ENCODE measurements around the gene ELOVL5.

The ELOVL5 gene

DNA sequence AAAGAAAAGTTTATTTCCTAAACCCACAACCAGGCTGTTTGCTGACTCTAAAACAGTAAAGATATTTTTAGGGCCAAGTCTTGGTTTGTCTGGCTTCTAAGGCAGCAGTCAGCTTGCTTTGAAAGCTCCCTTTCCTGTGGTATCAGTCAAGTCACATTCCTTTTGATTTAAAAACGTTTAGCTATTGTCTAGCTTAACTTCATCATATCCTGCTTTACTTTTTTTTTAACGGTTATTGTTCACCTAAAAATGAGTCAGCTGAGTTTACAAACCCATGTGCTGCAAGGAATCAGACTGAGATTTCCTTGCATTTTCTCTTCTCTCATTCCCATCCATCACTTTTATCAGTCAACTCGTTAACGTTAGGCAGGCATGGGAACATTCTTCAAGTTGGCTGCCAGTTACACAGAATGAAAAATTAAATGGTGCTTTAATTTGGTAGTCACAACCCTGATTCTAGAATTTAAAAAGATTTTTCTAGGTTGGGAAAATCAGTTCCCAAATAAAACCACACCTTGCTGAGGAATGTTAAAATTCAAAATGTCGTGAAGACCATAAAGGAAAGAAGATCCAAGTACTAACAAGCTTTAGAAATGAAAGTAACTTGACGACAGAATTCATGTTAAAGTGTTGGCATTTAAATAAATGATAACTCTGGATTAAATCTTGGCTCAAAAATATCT lies 45.9 kb downstream of the ELOVL5 start:
- DNase-seq, result no peak

DNA sequence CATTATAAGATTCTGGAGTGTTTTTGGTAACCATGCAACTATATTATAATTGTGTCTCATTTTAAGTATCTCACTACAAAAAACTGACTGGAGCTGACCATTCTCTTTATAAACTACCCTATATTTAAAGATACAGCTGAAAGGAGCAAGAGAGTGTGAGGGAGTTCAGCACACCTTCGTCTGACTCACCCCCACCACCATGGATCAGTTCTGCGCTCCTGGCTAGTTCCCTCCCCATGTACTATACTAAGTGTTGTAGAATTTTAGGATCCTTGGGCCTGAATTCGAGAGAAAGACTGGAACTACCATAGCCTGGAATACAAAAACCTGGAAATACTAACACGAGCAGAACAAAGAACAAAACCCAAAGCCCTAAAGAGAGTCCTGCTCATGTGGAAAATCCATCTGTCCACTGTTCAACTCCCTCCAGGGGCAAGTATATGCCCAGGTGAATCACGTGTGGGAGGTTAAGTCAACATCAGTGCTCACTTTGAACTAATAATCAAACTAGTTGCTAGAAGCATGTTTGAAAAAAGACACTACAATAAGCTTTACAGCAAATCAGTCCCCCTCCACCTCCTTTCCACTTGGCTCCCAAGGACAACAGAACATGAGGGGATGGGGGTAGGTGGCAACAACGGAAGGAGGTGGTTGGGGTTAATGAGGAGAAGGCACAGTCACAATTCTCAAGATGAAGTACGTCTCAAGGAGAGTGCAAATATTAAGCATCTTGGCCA lies 46.8 kb downstream of the ELOVL5 start:
- no peak for DNase-seq

DNA sequence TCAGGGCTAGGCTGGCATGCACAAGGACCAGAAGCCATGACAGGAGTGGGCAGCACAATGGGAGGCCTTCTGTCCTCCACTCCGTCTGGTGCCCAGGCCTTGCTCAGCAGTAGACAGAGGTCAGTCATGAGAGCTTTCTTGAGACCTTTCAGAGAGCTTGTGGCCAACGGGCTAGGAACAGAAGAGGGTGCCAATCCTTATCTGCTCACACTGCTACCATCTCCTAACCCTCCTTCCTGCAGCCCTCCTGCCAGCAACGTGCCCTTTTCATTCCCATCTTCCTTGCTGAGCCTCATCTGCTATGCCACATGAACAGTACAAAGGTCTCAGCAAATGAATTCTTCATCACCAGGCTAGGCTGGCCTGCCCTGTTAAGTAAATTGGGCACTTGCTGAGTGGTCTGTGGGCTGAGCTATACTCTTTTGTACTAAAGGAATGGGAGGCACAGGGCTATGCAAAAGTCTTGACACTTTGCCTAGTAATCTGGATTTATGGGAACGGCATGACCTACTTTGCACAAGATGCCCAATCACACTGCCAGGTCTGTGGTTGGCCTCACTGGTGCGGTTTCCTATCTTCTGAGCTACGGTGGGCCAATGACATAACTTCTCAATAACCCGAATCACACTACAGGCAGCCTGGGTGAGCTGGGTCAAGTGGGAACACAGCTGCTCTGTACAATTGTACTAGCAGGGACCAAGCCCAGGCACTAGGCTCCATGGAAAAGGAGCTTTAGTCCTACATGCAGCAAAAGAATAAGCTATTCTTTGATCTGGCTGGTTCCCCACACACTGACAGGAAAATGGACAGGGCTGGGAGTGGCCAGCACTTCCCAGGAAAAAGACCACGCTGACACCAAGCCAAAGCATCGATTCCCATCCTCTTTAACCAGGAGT lies 47.8 kb downstream of the ELOVL5 start:
- DNase-seq, result no peak

DNA sequence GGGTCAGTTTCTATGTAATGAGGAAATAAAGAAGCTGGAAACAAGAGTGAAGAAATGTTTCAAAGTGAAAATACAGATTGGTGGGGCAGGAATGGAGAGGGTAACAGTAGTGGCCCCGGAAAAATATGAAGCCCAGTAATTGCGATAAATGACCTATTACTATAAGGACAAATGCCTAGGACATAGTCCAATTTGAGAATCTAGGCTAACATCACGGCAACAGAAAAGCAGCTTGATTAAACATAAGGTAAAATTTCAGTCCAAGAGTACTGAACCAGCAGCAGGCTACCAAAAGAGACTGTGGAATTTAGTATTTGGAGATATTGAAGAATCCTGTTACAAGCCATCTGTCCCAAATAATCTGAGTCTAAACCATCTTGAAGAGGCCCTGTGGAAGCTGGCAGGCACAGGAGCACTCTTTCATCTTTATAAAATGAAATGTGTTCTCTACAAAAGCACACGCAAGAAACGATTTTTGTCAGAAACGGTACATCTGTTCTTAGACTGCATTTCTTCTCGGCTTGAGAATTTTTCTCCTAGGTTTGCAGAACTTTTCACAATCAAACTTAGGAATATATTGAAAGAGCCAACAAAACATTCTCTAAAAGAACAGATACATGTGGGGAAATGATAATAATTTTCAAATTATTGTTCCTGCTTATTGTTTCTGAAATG lies 49.3 kb downstream of the ELOVL5 start:
- no peak for DNase-seq

DNA sequence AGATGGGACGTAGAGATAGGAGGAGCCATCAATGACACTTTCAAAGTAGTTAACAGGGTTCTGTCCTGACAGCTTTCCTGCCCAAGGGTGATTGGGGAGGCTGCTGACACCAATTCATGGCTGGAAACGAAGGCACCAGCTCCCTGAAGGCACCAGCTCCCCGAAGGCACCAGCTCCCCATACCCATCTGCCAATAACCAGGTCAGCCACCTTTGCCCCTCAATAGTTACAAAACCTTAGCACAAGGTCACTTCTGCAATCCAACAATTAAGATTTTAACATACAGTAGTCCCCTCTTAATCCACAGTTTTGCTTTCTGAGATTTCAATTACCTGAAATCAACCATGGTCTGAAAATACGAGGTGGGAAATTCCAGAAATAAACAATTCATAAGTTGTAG lies 51.7 kb downstream of the ELOVL5 start:
- DNase-seq, result no peak

DNA sequence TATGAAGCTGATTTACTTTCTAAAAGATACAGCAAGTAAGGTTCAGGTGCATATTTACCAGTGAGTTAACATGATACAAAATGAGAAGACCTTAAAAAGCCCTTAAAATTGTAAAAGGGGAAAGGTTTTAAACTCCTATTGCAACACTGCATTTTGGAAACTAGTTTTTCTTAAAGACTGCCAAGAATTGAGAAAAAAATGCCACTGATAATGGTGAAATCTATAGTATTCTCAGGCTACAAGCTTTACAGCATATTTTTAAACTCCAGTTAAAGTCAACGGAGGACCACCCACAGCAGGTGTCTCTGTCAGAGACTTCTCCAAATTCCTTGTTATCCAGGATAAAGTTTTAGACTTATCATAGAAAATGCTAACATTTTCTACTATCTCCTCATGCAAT lies 53.6 kb downstream of the ELOVL5 start:
- no peak for DNase-seq

DNA sequence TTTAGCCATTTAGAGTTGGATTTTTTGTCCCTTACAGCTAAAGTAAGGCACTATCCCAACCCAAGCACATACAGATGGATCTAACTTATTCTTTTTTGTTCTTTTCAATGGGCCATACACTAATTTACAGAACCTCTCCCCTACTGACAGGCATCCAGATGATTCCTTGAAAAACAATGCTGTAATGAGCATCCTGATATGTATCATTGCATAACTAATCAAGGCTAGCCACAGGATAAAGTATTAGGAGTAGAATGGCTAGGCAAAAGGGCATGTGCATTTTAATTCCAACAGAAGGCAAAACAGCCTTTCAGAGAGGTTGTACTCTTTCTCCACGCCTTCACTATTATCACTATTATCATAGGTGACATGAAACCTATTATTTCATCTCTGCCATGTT lies 54.1 kb downstream of the ELOVL5 start:
- no peak for DNase-seq

DNA sequence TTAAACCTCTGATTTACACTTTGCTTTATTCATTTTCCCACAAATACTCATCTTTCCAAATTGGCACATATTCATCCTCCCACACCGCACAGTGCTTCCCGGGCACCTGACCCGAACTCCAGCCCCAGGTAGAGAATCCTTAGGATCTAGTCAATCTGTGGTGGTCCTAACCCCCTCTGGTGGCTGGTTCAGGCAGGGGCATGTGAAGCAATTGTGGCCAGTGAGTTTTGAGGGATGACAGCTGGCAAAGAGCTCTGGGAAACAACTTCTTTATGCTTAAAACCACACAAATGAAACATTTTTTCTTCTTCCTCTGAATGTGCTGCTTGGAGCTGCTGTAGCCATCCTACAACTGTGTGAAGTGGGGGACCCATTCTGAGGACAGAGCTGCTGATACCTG lies 54.7 kb downstream of the ELOVL5 start:
- no peak for DNase-seq

DNA sequence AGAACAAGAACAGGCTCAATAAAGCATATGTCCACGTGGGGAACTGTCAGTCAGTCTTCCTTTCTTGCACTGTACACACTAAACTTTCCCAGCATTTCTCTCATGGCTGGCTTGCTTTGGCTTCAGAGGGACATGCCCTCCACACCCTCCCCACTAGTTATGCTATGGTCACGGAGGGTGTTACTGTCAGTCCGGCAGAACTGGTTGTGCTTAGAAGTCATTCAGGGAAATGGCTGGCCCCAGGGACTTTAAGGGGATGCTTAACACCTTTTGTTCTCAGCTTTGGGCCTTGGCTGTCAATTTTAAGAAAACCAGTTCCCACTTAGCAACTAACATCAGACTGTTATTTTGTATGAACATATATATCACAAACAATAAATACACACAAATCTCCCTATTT lies 55.1 kb downstream of the ELOVL5 start:
- no peak for DNase-seq

DNA sequence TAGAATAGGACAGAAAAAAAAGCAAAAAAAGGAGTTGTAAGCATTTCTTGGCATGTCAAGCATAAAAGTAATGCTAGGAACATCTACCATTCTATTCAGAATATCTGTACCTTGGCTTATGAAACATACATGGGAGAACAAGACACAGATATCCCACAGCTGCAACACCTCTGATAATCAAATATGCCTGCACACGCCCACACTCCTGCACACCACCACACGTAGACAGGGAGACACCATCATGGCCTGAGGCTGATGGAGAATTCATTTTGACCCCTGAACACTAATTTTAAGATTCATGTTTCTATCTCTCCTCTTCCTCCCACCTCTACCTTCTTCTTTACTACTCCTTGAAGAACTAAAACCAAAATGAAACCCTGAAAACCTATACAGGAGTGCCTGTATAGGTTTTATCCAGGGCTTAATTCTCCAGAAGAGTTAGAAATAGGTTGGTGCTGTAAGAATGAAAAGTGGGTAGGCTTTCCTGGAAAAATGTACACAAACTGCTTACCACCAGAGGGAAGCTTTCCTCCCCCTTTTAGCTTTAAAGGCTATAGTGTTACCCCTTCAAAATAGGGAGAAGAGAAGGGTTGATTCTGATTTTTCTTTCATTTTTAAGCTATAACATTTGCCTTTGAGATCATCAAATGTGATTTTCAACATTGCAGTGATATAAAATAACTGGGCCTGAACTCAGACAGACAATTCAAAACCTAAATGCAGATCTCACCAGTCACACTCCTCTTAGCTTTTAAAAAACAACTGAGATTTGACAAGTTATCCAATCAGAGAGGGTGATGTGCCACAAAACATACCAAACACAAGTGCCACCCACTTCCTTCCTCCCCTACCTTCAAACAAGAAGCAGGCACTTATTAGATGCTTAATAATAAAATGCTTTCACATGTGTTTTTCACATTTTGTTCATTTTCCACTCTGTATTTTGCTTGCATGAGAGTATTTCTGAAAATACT lies 57.9 kb downstream of the ELOVL5 start:
- DNase-seq, result no peak

DNA sequence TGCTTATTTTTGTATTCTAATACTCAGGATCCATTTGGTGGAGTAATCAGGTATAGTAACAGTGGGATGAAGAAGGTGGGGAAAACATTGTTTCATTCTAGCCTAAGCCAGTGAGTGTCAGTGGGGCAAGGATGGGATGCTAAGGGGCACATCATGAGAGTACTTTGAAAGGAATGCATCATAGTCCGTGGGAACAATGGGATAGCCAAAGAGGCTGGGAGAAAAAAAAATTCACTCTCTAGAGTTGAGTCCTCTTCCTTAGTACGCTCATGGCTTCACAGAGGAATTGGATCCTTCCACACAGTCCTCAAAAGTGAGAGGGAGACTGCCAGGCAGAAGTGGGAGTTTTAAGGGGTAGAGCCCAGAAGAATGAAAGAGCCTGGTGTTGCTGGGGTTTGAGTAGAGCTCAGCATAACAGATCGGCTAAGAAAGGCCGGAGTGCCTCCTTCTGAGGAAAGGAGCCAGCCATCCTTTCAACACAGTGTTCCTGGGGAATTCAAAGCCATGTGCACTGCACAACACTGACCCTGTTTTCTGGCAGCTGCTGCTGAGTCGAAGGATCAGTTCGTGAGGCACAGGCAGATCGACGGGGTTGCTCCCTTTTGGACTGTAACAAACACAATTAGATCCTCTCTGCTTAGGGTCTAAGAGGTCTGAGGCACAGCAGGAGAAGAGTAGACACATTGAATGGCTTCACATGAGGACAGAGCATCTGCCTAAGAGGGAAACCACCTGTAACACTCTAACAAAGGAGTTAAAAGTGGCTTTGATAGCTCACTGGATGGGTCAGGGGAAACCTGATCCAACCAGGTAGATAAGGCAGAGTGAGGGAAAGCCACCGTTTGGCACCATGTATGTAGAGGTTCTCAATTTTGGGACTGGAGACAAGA lies 61.2 kb downstream of the ELOVL5 start:
- DNase-seq, result no peak

DNA sequence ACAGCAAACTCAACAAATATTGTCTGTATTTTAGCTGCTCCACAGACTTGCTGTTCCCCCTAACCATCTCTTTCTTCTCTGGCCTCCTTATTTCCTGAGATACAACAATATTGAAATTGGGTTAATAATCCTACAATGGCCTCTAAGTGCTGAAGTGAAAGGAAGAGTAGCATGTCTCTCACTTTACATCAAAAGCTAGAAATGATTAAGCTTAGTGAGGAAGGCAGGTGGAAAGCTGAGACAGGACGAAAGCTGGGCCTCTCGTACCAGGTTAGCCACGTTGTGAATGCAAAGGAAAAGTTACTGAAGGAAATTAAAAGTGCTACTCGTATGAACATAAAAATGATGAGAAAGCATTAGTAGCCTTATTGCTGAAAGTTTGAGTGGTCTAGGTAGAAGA lies 63.8 kb downstream of the ELOVL5 start:
- DNase-seq, result no peak

DNA sequence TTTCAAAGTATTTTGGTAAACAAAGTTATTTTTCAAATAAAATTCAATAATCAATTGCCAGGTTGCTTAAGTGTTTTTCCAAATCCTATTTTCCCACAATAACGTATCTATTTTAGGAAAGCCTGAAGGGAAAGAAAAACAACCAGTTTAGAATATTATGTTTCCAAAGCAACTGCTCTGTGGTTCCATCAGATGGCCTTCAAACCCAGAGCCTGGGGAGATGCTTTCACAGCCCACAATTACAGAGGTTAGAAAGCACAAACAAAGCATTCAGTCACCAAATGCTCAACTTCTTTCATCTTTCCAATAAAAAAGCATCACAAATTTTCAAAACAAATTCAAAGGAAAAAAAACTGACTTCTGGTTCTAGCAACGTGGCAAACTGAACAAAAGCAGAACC lies 66.0 kb downstream of the ELOVL5 start:
- DNase-seq, result no peak

DNA sequence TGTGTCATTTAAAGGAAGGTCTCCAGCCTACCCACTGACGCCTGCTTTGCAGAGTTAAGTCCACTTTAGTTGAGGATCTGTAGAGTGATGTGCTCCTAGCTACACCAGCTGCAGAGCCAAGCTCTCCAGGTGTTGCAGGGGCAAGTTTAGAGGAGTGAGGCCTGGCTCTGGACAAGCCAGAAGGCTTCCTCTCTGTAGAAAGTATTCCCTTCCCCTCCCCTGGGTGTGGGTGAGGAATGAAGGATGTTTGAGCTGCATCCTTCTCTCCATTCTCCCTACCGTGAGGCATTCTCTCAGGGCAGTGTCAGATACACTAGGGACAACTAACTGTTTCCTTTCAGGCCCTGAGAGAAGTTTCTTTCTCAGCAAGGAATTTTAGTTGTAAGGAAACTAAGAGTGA lies 66.5 kb downstream of the ELOVL5 start:
- DNase-seq, result no peak

DNA sequence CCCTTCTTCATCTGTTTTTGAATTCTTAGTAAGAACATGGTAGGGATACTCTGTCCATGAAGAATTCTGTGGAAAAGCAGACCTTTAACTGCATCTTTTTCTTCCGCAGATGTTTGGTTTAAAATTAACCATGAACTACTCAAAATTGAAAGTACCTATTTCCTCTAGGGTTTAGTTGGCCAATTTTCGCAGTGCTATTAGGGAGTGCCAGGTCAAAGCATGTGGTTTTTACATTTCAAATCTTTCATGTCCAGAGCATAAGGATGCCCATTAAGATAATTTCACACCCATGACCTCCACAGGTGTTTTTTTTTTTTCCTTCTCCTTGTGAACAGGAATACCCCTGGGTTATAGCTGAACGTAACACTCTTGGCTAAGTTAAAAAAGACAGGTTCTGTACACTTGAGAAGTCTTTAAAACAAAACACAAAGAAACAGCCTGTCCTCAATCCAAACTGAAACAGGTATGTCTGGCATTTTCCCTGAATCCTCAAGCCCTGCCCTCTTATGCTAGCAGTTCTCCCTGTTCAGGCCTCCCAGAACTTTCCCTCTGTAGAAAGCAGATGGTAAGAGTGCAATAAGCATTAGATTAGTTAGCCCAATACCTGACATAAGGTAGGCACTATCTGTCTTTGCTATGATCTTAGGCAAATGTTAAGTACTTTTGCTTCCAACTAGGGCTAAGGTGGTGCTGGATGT lies 67.1 kb downstream of the ELOVL5 start:
- DNase-seq, result no peak

DNA sequence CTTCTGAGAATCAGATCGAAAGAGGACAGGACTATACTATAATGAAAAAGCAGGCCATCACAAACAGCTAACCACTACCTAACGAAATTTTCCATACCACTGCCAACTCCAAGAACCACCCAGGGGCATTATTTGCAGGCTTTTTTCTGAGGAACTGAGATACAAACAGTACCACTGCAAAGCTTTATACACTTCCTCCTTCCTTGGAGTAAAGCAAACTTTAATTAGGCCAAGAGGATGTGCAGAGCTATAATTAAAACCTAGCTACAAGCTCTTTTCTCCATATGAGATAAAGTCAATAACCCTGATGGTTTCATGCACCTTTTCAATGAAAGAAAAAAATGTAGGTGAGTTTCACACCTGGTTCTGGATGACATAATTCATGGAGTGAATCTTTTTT lies 68.5 kb downstream of the ELOVL5 start:
- DNase-seq, result no peak

DNA sequence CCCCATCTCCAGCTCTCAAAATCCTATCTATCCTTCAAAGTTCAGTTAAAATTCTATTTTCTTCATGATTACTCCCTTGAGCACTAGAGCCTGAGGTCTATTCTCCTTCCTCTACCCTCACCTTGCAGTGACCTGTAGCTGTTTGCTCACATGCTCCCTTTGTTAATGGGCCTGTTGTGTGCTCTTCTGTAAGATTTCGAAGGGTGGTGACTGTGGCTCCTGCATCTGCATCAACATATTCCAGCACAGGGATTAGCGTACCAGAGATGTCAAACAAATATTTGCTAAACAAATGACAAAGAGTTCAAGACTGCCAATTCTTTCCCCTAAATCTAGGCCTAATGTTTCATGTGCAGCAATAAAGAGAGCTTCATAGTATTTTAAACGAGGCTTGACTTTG lies 69.5 kb downstream of the ELOVL5 start:
- no peak for DNase-seq

DNA sequence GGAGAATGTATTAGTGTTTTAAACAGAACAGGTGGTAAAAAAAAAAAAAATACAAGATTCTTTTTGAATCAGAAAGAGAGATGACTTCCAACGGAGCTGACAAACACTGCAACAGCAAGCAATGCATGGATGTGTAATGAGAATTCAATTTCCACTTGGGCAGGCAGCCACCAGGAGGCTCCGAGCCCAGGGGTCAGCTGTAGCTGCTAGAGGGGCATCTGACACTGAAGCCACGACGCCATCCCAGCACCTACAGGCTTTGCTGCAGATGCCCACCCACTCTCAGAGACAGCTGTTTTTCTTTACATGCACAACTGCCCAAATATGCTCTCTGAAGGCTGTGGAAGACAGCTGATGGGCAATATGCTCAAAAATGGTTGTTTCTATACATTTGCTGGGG lies 75.4 kb downstream of the ELOVL5 start:
- DNase-seq, result no peak

DNA sequence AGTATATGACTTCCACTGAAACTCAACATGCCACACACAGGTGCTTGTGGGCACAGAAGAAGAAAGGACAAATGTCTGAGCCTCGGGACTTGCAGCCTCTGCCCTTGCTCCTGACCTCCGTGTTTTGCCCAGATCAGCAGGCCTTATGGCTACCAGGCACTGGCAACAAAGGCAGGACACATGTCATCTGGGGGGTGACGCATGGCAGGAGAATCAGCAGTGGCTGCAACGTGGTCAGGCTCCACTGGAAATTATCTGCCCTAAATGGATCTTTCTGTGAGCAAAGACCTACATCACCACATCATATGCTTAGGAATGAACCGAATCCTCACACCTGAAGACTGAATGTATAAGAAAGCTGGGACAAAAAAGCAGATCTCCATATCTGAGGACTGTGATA lies 78.9 kb downstream of the ELOVL5 start:
- no peak for DNase-seq

Data from stimulated activated CD4-positive, alpha-beta T cell treated with anti-CD3 and anti-CD28 coated beads, Interleukin-2, amount 100 ng/mL, for 48 hours (primary cell).